ENCODE measurements around the gene RRBP1. TPM values are rescaled to one million over a fixed set of nuclear protein-coding genes. Genes with fewer than 3 reads are reported as not detected.

RRBP1 gene
- total RNA-seq, 2 experiments from 2014 or later = 26.4 to 27.2 TPM

DNA sequence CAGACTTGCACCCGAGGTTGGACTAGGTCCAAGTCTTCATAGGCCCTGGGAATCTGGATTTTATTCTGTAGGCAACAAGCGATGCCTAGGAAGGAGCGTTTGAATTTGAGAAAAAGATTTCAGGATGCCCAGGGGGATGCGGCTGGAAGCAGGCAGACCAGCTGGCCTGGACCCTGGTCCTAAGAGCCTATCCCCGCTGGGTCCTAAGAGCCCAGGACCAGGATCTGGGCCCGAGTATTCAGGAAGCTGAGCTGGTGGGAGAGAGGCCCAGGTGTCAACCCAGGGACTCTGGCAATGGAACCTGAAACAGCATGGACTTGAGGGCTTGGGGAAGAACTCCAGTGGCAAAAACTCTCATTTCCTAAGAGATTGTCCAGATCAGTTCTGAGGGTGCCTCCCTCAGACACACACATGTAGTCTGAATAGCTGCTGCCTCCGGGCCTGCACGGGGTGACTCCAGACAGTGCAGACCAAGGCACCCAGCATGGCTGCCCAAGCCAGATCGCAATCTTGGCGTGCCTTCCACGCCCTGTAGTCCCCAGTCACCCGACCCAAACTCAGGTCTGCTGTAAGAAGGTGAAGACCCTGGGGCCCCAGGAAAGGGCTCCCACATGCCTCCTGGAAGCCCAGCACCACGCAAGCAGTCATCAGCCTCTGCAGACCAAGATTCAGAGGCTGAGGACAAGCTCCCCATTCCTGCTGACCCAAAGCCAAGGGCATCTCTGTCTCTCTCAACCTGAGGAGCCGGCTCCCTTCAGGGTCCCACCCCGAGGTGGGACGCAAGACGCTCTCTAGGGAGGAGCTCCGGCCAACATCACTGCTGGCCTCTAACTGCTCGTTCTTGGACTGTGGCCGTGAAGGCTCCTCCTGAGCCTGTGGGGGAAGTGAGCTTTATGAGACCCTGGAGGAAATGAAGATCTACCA is 34.4 kb downstream of the RRBP1 start:
- Mint-ChIP-seq H3K4me1 (ENCODE audit: low read depth) (no peaks in the 10 kb centered on the region), H3K27me3 (no peaks in the 10 kb centered on the region), H3K36me3 (ENCODE audit: low read depth) (no peaks in the 10 kb centered on the region), H3K4me3 (no peak overlapping the region), H3K27ac (no peak overlapping the region), H3K9me3 (no peaks in the 10 kb centered on the region)
- Histone ChIP-seq H3K4me3 (ENCODE audit: low read length) (no peak overlapping the region), H3K27ac (ENCODE audit: low read depth in 1 of 2, low read length in 2 of 2) (no peak overlapping the region), H3K9me3 (ENCODE audit: control insufficient read depth in 1 of 2, insufficient read depth in 1 of 2, low read length in 2 of 2) (no peaks in the 10 kb centered on the region), H3K4me1 (ENCODE audit: insufficient read depth, low read length) (peaks cover 16% of the 10 kb centered on the region), H3K36me3 (ENCODE audit: insufficient read depth, low read length) (no peaks in the 10 kb centered on the region), H3K27me3 (ENCODE audit: control insufficient read depth in 1 of 2, insufficient read depth in 2 of 2, low read length in 2 of 2) (no peaks in the 10 kb centered on the region)
- DNase-seq (no peak), ATAC-seq (ENCODE audit: poor library complexity) (no peak)
- ChIA-PET CTCF (interaction anchor here (1.1 kb wide), 1 partner anchor 111 kb away, joined by 3 read pairs; no protein-coding TSS in a partner anchor), POLR2A (no interaction called here)
- intact Hi-C loops (cut with DNase I, micrococcal nuclease) = no loop called here
- TF ChIP-seq CTCF (IDR thresholded peaks at IDR 0.05) = no peak

DNA sequence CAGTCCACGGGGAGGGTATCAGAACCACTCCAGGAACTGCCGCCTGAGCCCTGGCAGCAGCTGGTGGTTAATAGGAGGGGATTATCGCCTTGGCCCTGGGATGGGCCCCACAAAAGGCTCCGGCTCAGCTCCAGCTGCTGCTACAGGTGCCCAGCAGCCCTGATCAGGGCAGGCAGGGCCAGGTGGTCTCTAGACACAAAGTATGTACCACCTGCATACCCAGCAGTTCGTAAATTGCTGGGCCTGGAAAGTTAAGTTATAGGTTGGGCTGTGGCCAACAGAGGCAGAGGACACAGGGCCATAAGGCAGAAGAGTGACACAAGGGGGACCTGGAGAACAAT is 35.1 kb downstream of the RRBP1 start:
- ChIA-PET POLR2A (no interaction called here), CTCF (no interaction called here)
- Mint-ChIP-seq H3K9me3 (no peaks in the 10 kb centered on the region), H3K4me1 (ENCODE audit: low read depth) (no peaks in the 10 kb centered on the region), H3K36me3 (ENCODE audit: low read depth) (no peaks in the 10 kb centered on the region), H3K27ac (no peak overlapping the region), H3K4me3 (no peak overlapping the region), H3K27me3 (no peaks in the 10 kb centered on the region)
- H3K4me3 ChIP-seq (ENCODE audit: low read length) = no peak overlapping the region
- no peaks in the 10 kb centered on the region for H3K27me3 ChIP-seq (ENCODE audit: control insufficient read depth in 1 of 2, insufficient read depth in 2 of 2, low read length in 2 of 2)
- no peaks in the 10 kb centered on the region for H3K36me3 ChIP-seq (ENCODE audit: insufficient read depth, low read length)
- H3K27ac ChIP-seq (ENCODE audit: low read depth in 1 of 2, low read length in 2 of 2) = no peak overlapping the region
- ATAC-seq (ENCODE audit: poor library complexity) (no peak), DNase-seq (no peak)
- peaks cover 16% of the 10 kb centered on the region for H3K4me1 ChIP-seq (ENCODE audit: insufficient read depth, low read length)
- TF ChIP-seq CTCF (IDR thresholded peaks at IDR 0.05) = no peak
- intact Hi-C loops (cut with DNase I, micrococcal nuclease) = no loop called here
- H3K9me3 ChIP-seq (ENCODE audit: control insufficient read depth in 1 of 2, insufficient read depth in 1 of 2, low read length in 2 of 2) = no peaks in the 10 kb centered on the region

- no peaks in the 10 kb centered on the region for H3K9me3 ChIP-seq (ENCODE audit: control insufficient read depth in 1 of 2, insufficient read depth in 1 of 2, low read length in 2 of 2)
- ChIA-PET CTCF (no interaction called here), POLR2A (no interaction called here)
- no peak overlapping the region for H3K4me3 Mint-ChIP-seq
- DNase-seq (no peak), ATAC-seq (ENCODE audit: poor library complexity) (no peak)
- H3K36me3 ChIP-seq (ENCODE audit: insufficient read depth, low read length) = peaks cover 2% of the 10 kb centered on the region
- no peaks in the 10 kb centered on the region for H3K4me1 Mint-ChIP-seq (ENCODE audit: low read depth)
- no peaks in the 10 kb centered on the region for H3K27me3 ChIP-seq (ENCODE audit: control insufficient read depth in 1 of 2, insufficient read depth in 2 of 2, low read length in 2 of 2)
- H3K4me1 ChIP-seq (ENCODE audit: insufficient read depth, low read length) = peaks cover 16% of the 10 kb centered on the region
- peaks cover 1% of the 10 kb centered on the region for H3K36me3 Mint-ChIP-seq (ENCODE audit: low read depth)
- H3K9me3 Mint-ChIP-seq = no peaks in the 10 kb centered on the region
- no peak for TF ChIP-seq CTCF (IDR thresholded peaks at IDR 0.05)
- no peak overlapping the region for H3K27ac ChIP-seq (ENCODE audit: low read depth in 1 of 2, low read length in 2 of 2)
- H3K27ac Mint-ChIP-seq = no peak overlapping the region
- H3K4me3 ChIP-seq (ENCODE audit: low read length) = no peak overlapping the region
- intact Hi-C loops (cut with DNase I, micrococcal nuclease) = no loop called here
- H3K27me3 Mint-ChIP-seq = no peaks in the 10 kb centered on the region
These were observed 35.7 kb downstream of the RRBP1 start for GRCh38 chr20:17646209-17646960.
